SK-N-SH (cell line): Measurements from ENCODE around the gene TSHR. TPM values are rescaled to one million over a fixed set of nuclear protein-coding genes. Genes with fewer than 3 reads are reported as not detected.

ENCODE experiments used
- CTCF ChIA-PET: fragments of 300-600, 350-600 bp; formaldehyde crosslinking; extraction: SDS; loops from one replicate; lab custom pipeline; 2021; lab: Yijun Ruan, JAX
- POLR2A ChIA-PET: fragments of 350-600 bp; sonication (Branson Sonifier 250); formaldehyde crosslinking; extraction: SDS; loops from one replicate; lab custom pipeline; 2020; ENCODE audit warnings: antibody characterized with exemption, inconsistent platforms; lab: Yijun Ruan, JAX
- DNase-seq: peaks from one replicate; pipeline ENCODE4 v3.0.0; 2012
- H2AFZ ChIP-seq: fragments of 200-600 bp; sonication (generic); 2 replicates; pipeline ENCODE4 v1.8.1; 2016; ENCODE audit warnings: antibody characterized with exemption, mild to moderate bottlenecking, low read depth
- H3F3A ChIP-seq: fragments of 200-600 bp; sonication (generic); replicated peaks from 2 replicates; pipeline ENCODE3; 2016; ENCODE audit warnings: antibody characterized with exemption, mild to moderate bottlenecking; ENCODE audit not compliant: insufficient read depth
- H3K27ac ChIP-seq, 2 experiments: fragments of 200-500 bp in 1 of 2; fragments of 200-600 bp in 1 of 2; sonication (Bioruptor generic) in 1 of 2; sonication (generic), shearing (Covaris generic) in 1 of 2; 2 replicates each; pipeline versions ENCODE4 v1.5.1 to v1.6.1; 2014 to 2016; ENCODE audit warnings: low read depth in 2 of 2, inconsistent platforms in 1 of 2, low read length in 1 of 2, mild to moderate bottlenecking in 1 of 2, mixed read lengths in 1 of 2
- H3K27me3 ChIP-seq: fragments of 200-600 bp; sonication (generic), shearing (Covaris generic); 2 replicates; pipeline ENCODE4 v1.6.1; 2016; ENCODE audit warnings: mixed run types; ENCODE audit not compliant: insufficient read depth
- H3K36me3 ChIP-seq, 2 experiments: fragments of 200-500 bp in 1 of 2; fragments of 200-600 bp in 1 of 2; sonication (Bioruptor generic) in 1 of 2; sonication (generic) in 1 of 2; replicated peaks in 1 of 2; 2 replicates each; pipeline versions ENCODE3 to v1.5.1; 2014 to 2016; ENCODE audit warnings: low read length in 1 of 2, mild to moderate bottlenecking in 1 of 2; ENCODE audit not compliant: insufficient read depth in 2 of 2, control insufficient read depth in 1 of 2
- H3K4me1 ChIP-seq, 2 experiments: fragments of 200-500 bp in 1 of 2; fragments of 200-600 bp in 1 of 2; sonication (Bioruptor generic) in 1 of 2; sonication (generic), shearing (Covaris generic) in 1 of 2; 2 replicates each; pipeline versions ENCODE4 v1.5.1 to v1.6.1; 2014 to 2016; ENCODE audit warnings: low read depth in 1 of 2, low read length in 1 of 2, mixed run types in 1 of 2; ENCODE audit not compliant: insufficient read depth in 2 of 2, control insufficient read depth in 1 of 2
- H3K4me2 ChIP-seq: fragments of 200-600 bp; sonication (generic), shearing (Covaris generic); 2 replicates; pipeline ENCODE4 v1.6.1; 2017; ENCODE audit warnings: mixed run types
- H3K4me3 ChIP-seq, 2 experiments: fragments of 200-500 bp in 1 of 2; fragments of 200-600 bp in 1 of 2; sonication (Bioruptor generic) in 1 of 2; sonication (generic), shearing (Covaris generic) in 1 of 2; 2 replicates each; pipeline versions ENCODE4 v1.5.1 to v1.8.1; 2014 to 2016; ENCODE audit warnings: low read depth in 2 of 2, inconsistent platforms in 1 of 2, low read length in 1 of 2, mild to moderate bottlenecking in 1 of 2, mixed read lengths in 1 of 2, moderate library complexity in 1 of 2
- H3K79me2 ChIP-seq: fragments of 200-600 bp; sonication (generic); 2 replicates; pipeline ENCODE4 v1.8.1; 2017; ENCODE audit warnings: mild to moderate bottlenecking; ENCODE audit not compliant: insufficient read depth
- H3K9ac ChIP-seq: fragments of 200-600 bp; sonication (generic); 2 replicates; pipeline ENCODE4 v1.6.1; 2017; ENCODE audit warnings: mixed run types
- H3K9me2 ChIP-seq: fragments of 200-600 bp; sonication (generic); 2 replicates; pipeline ENCODE4 v1.6.1; 2017; ENCODE audit warnings: mixed run types
- H3K9me3 ChIP-seq: fragments of 200-600 bp; sonication (generic); 2 replicates; pipeline ENCODE4 v1.6.1; 2017; ENCODE audit warnings: mixed run types, mild to moderate bottlenecking, moderate library complexity
- H4K20me1 ChIP-seq: fragments of 200-600 bp; sonication (generic); 2 replicates; pipeline ENCODE4 v1.6.1; 2017; ENCODE audit warnings: mild to moderate bottlenecking, mixed run types; ENCODE audit not compliant: insufficient read depth
- ELF1 ChIP-seq: IDR thresholded peaks from 2 replicates; pipeline ENCODE4 v1.4.0; 2012
- FOXJ3 ChIP-seq: sonication (generic); formaldehyde crosslinking; IDR thresholded peaks from 2 replicates; pipeline ENCODE4 v1.5.1; 2020; ENCODE audit warnings: mild to moderate bottlenecking, missing genetic modification reagents
- FOXM1 ChIP-seq: IDR thresholded peaks from 2 replicates; pipeline ENCODE4 v1.4.0; 2012; ENCODE audit warnings: low read depth, mild to moderate bottlenecking
- GABPA ChIP-seq: IDR thresholded peaks from 2 replicates; pipeline ENCODE4 v1.4.0; 2012; ENCODE audit warnings: low read depth, mild to moderate bottlenecking
- GATA2 ChIP-seq: sonication (generic); formaldehyde crosslinking; IDR thresholded peaks from 2 replicates; pipeline ENCODE4 v1.5.0; 2020; ENCODE audit warnings: mild to moderate bottlenecking, missing genetic modification reagents
- IRF3 ChIP-seq: fragments of 150-350 bp; IDR thresholded peaks from 2 replicates; pipeline ENCODE4 v1.6.1; 2016; ENCODE audit warnings: mild to moderate bottlenecking, low read depth, low read length
- JUND ChIP-seq: IDR thresholded peaks from 2 replicates; pipeline ENCODE4 v1.4.0; 2012
- NFIC ChIP-seq: IDR thresholded peaks from 2 replicates; pipeline ENCODE4 v1.4.0; 2012; ENCODE audit warnings: borderline replicate concordance
- NRF1 ChIP-seq: IDR thresholded peaks from 2 replicates; pipeline ENCODE4 v1.6.1; 2012; ENCODE audit warnings: low read depth, mild to moderate bottlenecking, low read length
- RCOR1 ChIP-seq: fragments of 150-350 bp; IDR thresholded peaks from 2 replicates; pipeline ENCODE4 v1.6.1; 2017; ENCODE audit warnings: antibody characterized with exemption, low read length
- RXRA ChIP-seq: IDR thresholded peaks from 2 replicates; pipeline ENCODE4 v1.4.0; 2012; ENCODE audit warnings: low read depth, mild to moderate bottlenecking, borderline replicate concordance
- TAF1 ChIP-seq: IDR thresholded peaks from 2 replicates; pipeline ENCODE4 v1.6.1; 2012; ENCODE audit warnings: low read depth, mild to moderate bottlenecking, low read length, moderate library complexity, borderline replicate concordance
- TCF12 ChIP-seq: IDR thresholded peaks from 2 replicates; pipeline ENCODE4 v1.4.0; 2012
- TEAD4 ChIP-seq: IDR thresholded peaks from 2 replicates; pipeline ENCODE4 v1.4.0; 2012; ENCODE audit warnings: mild to moderate bottlenecking, borderline replicate concordance; ENCODE audit not compliant: insufficient read depth
- USF1 ChIP-seq: IDR thresholded peaks from 2 replicates; pipeline ENCODE4 v1.4.0; 2012; ENCODE audit warnings: low read depth, borderline replicate concordance
- USF2 ChIP-seq: fragments of 150-350 bp; IDR thresholded peaks from 2 replicates; pipeline ENCODE4 v1.6.1; 2017; ENCODE audit warnings: antibody characterized with exemption, low read length, low read depth, borderline replicate concordance
- ZBTB33 ChIP-seq: IDR thresholded peaks from 2 replicates; pipeline ENCODE4 v1.4.0; 2012; ENCODE audit warnings: low read depth, borderline replicate concordance
- WGBS: methylation state at CpG from one replicate; pipeline ENCODE4 v1.1.6; 2017; ENCODE audit warnings: low lambda C conversion rate; 5-methylcytosine and 5-hydroxymethylcytosine counted together
- polyA plus RNA-seq, 3 experiments: library from polyadenylated mRNA; depleted of rRNA; stranded (reverse); fragments of >200 nt; gene quantifications; 2 replicates each; pipeline ENCODE4 v1.2.3, GENCODE V29; 2012

TSHR gene
- polyA plus RNA-seq, 1 of the 3 experiments (the other 2 are of a cell fraction) = not detected

GRCh38 chr14:81093651-81094050 is 138.2 kb downstream of the TSHR start (continued):
- TF ChIP-seq RCOR1 (no peak), FOXJ3 (no peak)

DNA sequence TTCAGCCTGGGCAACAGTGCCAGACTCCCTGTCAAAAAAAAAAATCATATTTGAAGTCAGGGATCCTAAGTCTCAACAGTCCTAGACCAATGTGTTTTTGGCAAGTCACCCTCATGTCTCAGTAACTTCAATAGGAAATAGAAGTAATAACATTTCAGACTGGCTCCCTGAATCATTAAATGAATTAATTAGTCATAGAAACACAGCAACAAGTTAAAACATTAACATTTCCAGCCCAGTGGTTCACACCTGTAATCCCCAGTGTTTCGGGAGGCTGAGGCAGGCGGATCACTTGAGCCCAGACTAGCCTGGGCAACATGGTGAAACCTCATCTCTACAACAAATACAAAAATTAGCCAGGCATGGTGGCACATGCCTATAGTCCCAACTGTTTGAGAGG is 140.1 kb downstream of the TSHR start:
- POLR2A ChIA-PET = no interaction called here
- Histone ChIP-seq H3K36me3 (no peaks in the 10 kb centered on the region), H3K27me3 (no peaks in the 10 kb centered on the region), H3K27ac (no peak overlapping the region), H3K4me1 (no peaks in the 10 kb centered on the region), H4K20me1 (no peaks in the 10 kb centered on the region), H3F3A (no peaks in the 10 kb centered on the region), H3K9me3 (no peaks in the 10 kb centered on the region), H3K4me3 (no peak overlapping the region), H3K4me2 (no peak overlapping the region), H2AFZ (no peak overlapping the region), H3K9ac (no peak overlapping the region), H3K79me2 (no peaks in the 10 kb centered on the region), H3K9me2 (no peaks in the 10 kb centered on the region)
- CTCF ChIA-PET = no interaction called here
- no peak for DNase-seq
- TF ChIP-seq NRF1 (no peak), ELF1 (no peak), GATA2 (CRISPR knock-in tag) (no peak), TEAD4 (no peak), IRF3 (no peak), ZBTB33 (no peak), GABPA (no peak), NFIC (no peak), FOXM1 (no peak), USF2 (no peak), TCF12 (no peak), USF1 (no peak), JUND (no peak), TAF1 (no peak), RXRA (no peak)
- WGBS = 5% methylated on average over 2 of the region's 2 CpGs
